ENCODE data around the gene WASL. TPM values are rescaled to one million over a fixed set of nuclear protein-coding genes. Genes with fewer than 3 reads are reported as not detected.

WASL gene
- total RNA-seq, 1 experiment from 2014 or later, result 33.2 TPM

GRCh38 chr7:123792547-123792946 is 43.7 kb upstream of the WASL start:
- Mint-ChIP-seq H3K27ac (ENCODE audit: unreplicated experiment) (no peak overlapping the region), H3K36me3 (ENCODE audit: insufficient read depth, unreplicated experiment) (no peaks in the 10 kb centered on the region), H3K9me3 (ENCODE audit: low read depth, unreplicated experiment) (no peaks in the 10 kb centered on the region), H3K4me3 (ENCODE audit: low read depth, unreplicated experiment) (no peak overlapping the region), H3K27me3 (ENCODE audit: unreplicated experiment) (peaks cover 13% of the 10 kb centered on the region), H3K4me1 (ENCODE audit: low read depth, unreplicated experiment) (peaks cover 16% of the 10 kb centered on the region)
- intact Hi-C loops (cut with micrococcal nuclease; ENCODE audit: unreplicated experiment), result loop anchor here (10.0 kb wide), 1 partner anchor 292 kb away; no protein-coding TSS in a partner anchor
- no peak for DNase-seq
- CTCF ChIA-PET, result no interaction called here
- BruUV-seq (replicated peaks), result no TSS peak
- no peak for TF ChIP-seq CTCF (IDR thresholded peaks at IDR 0.05; ENCODE audit: unreplicated experiment)

GRCh38 chr7:123791001-123791400 is 42.2 kb upstream of the WASL start:
- Mint-ChIP-seq H3K27me3 (ENCODE audit: unreplicated experiment) (peaks cover 13% of the 10 kb centered on the region), H3K36me3 (ENCODE audit: insufficient read depth, unreplicated experiment) (no peaks in the 10 kb centered on the region), H3K4me3 (ENCODE audit: low read depth, unreplicated experiment) (no peak overlapping the region), H3K9me3 (ENCODE audit: low read depth, unreplicated experiment) (no peaks in the 10 kb centered on the region), H3K4me1 (ENCODE audit: low read depth, unreplicated experiment) (peaks cover 16% of the 10 kb centered on the region), H3K27ac (ENCODE audit: unreplicated experiment) (no peak overlapping the region)
- intact Hi-C loops (cut with micrococcal nuclease; ENCODE audit: unreplicated experiment), result loop anchor here (10.0 kb wide), 1 partner anchor 294 kb away; no protein-coding TSS in a partner anchor
- TF ChIP-seq CTCF (IDR thresholded peaks at IDR 0.05; ENCODE audit: unreplicated experiment), result no peak
- BruUV-seq (replicated peaks), result no TSS peak
- CTCF ChIA-PET, result no interaction called here
- no peak for DNase-seq

GRCh38 chr7:123789817-123790216 is 41.0 kb upstream of the WASL start:
- no peak for TF ChIP-seq CTCF (IDR thresholded peaks at IDR 0.05; ENCODE audit: unreplicated experiment)
- Mint-ChIP-seq H3K4me1 (ENCODE audit: low read depth, unreplicated experiment) (peaks cover 23% of the 10 kb centered on the region), H3K27ac (ENCODE audit: unreplicated experiment) (peak overlapping the region; percentile 18), H3K9me3 (ENCODE audit: low read depth, unreplicated experiment) (no peaks in the 10 kb centered on the region), H3K36me3 (ENCODE audit: insufficient read depth, unreplicated experiment) (no peaks in the 10 kb centered on the region), H3K27me3 (ENCODE audit: unreplicated experiment) (peaks cover 13% of the 10 kb centered on the region), H3K4me3 (ENCODE audit: low read depth, unreplicated experiment) (no peak overlapping the region)
- no peak for DNase-seq
- no TSS peak for BruUV-seq (replicated peaks)
- CTCF ChIA-PET, result no interaction called here
- intact Hi-C loops (cut with micrococcal nuclease; ENCODE audit: unreplicated experiment), result loop anchor here (10.0 kb wide), 1 partner anchor 295 kb away; no protein-coding TSS in a partner anchor

- Mint-ChIP-seq H3K4me1 (ENCODE audit: low read depth, unreplicated experiment) (peaks cover 24% of the 10 kb centered on the region), H3K4me3 (ENCODE audit: low read depth, unreplicated experiment) (no peak overlapping the region), H3K9me3 (ENCODE audit: low read depth, unreplicated experiment) (no peaks in the 10 kb centered on the region), H3K27me3 (ENCODE audit: unreplicated experiment) (peaks cover 13% of the 10 kb centered on the region), H3K36me3 (ENCODE audit: insufficient read depth, unreplicated experiment) (no peaks in the 10 kb centered on the region), H3K27ac (ENCODE audit: unreplicated experiment) (peak overlapping the region; percentile 18)
- CTCF ChIA-PET, result no interaction called here
- TF ChIP-seq CTCF (IDR thresholded peaks at IDR 0.05; ENCODE audit: unreplicated experiment), result no peak
- no peak for DNase-seq
- no TSS peak for BruUV-seq (replicated peaks)
- intact Hi-C loops (cut with micrococcal nuclease; ENCODE audit: unreplicated experiment), result no loop called here
These were observed 40.5 kb upstream of the WASL start for GRCh38 chr7:123789206-123789784.

Measured in Calu3 (cell line).